A673 (cell line): Measurements from ENCODE around the gene AEBP2. TPM values are rescaled to one million over a fixed set of nuclear protein-coding genes. Genes with fewer than 3 reads are reported as not detected.
"Not testable (repeated sequence)": the region's sequence is repeated elsewhere in the genome, so short reads cannot be mapped to it uniquely, and the experiment has no call there.

Source experiments
- BruUV-seq: library from RNA; stranded (reverse); fragments of 400-500 nt; replicated peaks from 2 replicates; lab custom pipeline; 2021; lab: Mats Ljungman, UMichigan
- CTCF ChIA-PET: fragments of 300-600 bp; sonication (Branson Sonifier 250); formaldehyde crosslinking; loops from one replicate; lab custom pipeline; 2022; ENCODE audit warnings: antibody characterized with exemption; lab: Charles Lee
- POLR2A ChIA-PET: fragments of 300-600 bp; sonication (Branson Sonifier 250); formaldehyde crosslinking; loops from one replicate; lab custom pipeline; 2022; ENCODE audit warnings: antibody characterized with exemption; ENCODE audit not compliant: low non-redundant PET; lab: Charles Lee
- DNase-seq: peaks from one replicate; pipeline ENCODE4 v3.0.0-alpha.2; 2015; ENCODE audit warnings: low spot score
- H3K27ac ChIP-seq: fragments of 200-600 bp; sonication (generic); 2 replicates; pipeline ENCODE4 v1.5.1; 2016; ENCODE audit warnings: mixed run types, low read depth, mild to moderate bottlenecking, mixed read lengths, antibody characterized with exemption, low read length; ENCODE audit not compliant: poor library complexity, severe bottlenecking
- H3K27me3 ChIP-seq: fragments of 200-600 bp; sonication (generic); replicated peaks from 2 replicates; pipeline ENCODE4 v1.6.1; 2017; ENCODE audit warnings: mixed run types, low read depth, mild to moderate bottlenecking, mixed read lengths, antibody characterized with exemption, low read length; ENCODE audit not compliant: insufficient read depth, poor library complexity
- H3K36me3 ChIP-seq: fragments of 200-600 bp; sonication (generic); 2 replicates; pipeline ENCODE4 v1.6.1; 2016; ENCODE audit warnings: mixed run types, mild to moderate bottlenecking, mixed read lengths, antibody characterized with exemption, low read length; ENCODE audit not compliant: insufficient read depth, poor library complexity, severe bottlenecking
- H3K4me1 ChIP-seq: fragments of 200-600 bp; sonication (generic); 2 replicates; pipeline ENCODE4 v1.6.1; 2017; ENCODE audit warnings: mixed run types, mild to moderate bottlenecking, mixed read lengths, antibody characterized with exemption, low read length; ENCODE audit not compliant: insufficient read depth, poor library complexity, severe bottlenecking
- H3K4me3 ChIP-seq: fragments of 200-600 bp; sonication (generic); 2 replicates; pipeline ENCODE4 v1.5.1; 2016; ENCODE audit warnings: low read depth, mixed run types, mild to moderate bottlenecking, mixed read lengths, low read length; ENCODE audit not compliant: poor library complexity, severe bottlenecking
- H3K9me3 ChIP-seq: fragments of 200-600 bp; sonication (generic); 2 replicates; pipeline ENCODE4 v1.6.1; 2016; ENCODE audit warnings: mixed run types, low read depth, mild to moderate bottlenecking, mixed read lengths, antibody characterized with exemption, low read length; ENCODE audit not compliant: poor library complexity, severe bottlenecking
- EZH2 ChIP-seq: fragments of 200-600 bp; sonication (generic); IDR thresholded peaks from 2 replicates; pipeline ENCODE4 v1.6.1; 2017; ENCODE audit warnings: borderline replicate concordance, low read depth, mild to moderate bottlenecking, mixed read lengths, antibody characterized with exemption, low read length; ENCODE audit not compliant: poor library complexity, severe bottlenecking
- intact Hi-C: fragments of 100-400 bp; cut with micrococcal nuclease; formaldehyde crosslinking; loops from one replicate; pipeline ENCODE4 v1.10.0; 2022; ENCODE audit not compliant: unreplicated experiment
- total RNA-seq: library from RNA; stranded (reverse); gene quantifications from 2 replicates; pipeline ENCODE4 v1.2.3, GENCODE V29; 2021
- TF ChIP-seq, protein P1 (sequence below): fragments of 300-800, 200-600 bp; sonication (generic); conservative IDR thresholded peaks from 2 replicates; pipeline ENCODE4 v1.5.1; 2017; ENCODE audit warnings: low read depth, mild to moderate bottlenecking, antibody characterized with exemption, low read length, moderate library complexity, mixed read lengths

AEBP2 gene
- total RNA-seq, 1 experiment from 2014 or later, result 47.6 TPM

DNA sequence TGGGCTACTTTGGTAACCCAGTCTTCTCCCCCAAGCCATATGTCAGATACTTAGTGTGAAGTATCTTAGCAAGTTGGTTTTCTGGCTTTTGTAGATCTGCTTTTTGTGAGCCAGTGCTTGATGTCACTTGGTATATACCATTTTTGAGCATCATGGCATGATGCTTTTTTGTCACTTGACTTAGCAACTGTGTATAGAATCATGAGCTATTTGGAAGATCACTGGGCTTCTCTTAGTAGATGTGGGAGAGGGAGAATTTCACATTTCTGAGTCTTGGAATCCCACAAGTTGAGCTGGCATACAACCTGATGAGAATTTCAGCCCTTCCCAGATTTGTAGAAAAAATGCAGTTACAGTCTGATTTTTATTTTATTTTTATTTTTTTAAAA is 24.9 kb downstream of the AEBP2 start:
- CTCF ChIA-PET, result no interaction called here
- H3K4me1 ChIP-seq, result peaks cover 15% of the 10 kb centered on the region
- POLR2A ChIA-PET, result no interaction called here
- no TSS peak for BruUV-seq
- no peak overlapping the region for H3K27ac ChIP-seq
- no peak overlapping the region for H3K4me3 ChIP-seq
- intact Hi-C loops, result no loop called here
- H3K27me3 ChIP-seq, result no peaks in the 10 kb centered on the region
- H3K9me3 ChIP-seq, result no peaks in the 10 kb centered on the region
- no peak for DNase-seq
- peaks cover 32% of the 10 kb centered on the region for H3K36me3 ChIP-seq
- no peak for TF ChIP-seq EZH2
- TF ChIP-seq, protein P1, sequence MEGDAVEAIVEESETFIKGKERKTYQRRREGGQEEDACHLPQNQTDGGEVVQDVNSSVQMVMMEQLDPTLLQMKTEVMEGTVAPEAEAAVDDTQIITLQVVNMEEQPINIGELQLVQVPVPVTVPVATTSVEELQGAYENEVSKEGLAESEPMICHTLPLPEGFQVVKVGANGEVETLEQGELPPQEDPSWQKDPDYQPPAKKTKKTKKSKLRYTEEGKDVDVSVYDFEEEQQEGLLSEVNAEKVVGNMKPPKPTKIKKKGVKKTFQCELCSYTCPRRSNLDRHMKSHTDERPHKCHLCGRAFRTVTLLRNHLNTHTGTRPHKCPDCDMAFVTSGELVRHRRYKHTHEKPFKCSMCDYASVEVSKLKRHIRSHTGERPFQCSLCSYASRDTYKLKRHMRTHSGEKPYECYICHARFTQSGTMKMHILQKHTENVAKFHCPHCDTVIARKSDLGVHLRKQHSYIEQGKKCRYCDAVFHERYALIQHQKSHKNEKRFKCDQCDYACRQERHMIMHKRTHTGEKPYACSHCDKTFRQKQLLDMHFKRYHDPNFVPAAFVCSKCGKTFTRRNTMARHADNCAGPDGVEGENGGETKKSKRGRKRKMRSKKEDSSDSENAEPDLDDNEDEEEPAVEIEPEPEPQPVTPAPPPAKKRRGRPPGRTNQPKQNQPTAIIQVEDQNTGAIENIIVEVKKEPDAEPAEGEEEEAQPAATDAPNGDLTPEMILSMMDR, result no peak

GRCh38 chr12:19465711-19466110 is 26.4 kb downstream of the AEBP2 start:
- peaks cover 15% of the 10 kb centered on the region for H3K4me1 ChIP-seq
- no peak for DNase-seq
- no peaks in the 10 kb centered on the region for H3K27me3 ChIP-seq
- intact Hi-C loops, result no loop called here
- peaks cover 32% of the 10 kb centered on the region for H3K36me3 ChIP-seq
- no peak overlapping the region for H3K4me3 ChIP-seq
- TF ChIP-seq EZH2, result no peak
- TF ChIP-seq, protein P1, result no peak
- ChIA-PET POLR2A (no interaction called here), CTCF (no interaction called here)
- no peaks in the 10 kb centered on the region for H3K9me3 ChIP-seq
- H3K27ac ChIP-seq, result no peak overlapping the region
- no TSS peak for BruUV-seq

DNA sequence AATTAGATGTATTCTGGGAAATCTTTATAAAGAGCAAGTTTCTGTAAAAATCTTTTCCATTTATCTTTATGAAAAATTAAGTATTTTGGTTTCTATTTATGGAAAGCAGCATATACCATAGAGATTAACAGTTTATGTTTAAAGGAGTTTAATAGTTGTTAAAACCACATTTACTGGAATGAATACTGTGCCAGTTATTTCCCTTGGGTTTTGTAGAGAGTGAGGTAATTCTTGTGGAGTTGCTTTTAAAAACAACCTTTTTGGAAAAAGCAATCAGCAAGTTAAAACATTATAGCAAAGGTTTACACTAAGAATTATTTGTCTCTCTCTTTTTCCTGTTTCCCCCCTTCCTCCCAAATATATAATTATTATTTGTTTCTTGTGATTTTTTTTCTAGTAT is 34.9 kb downstream of the AEBP2 start:
- H3K36me3 ChIP-seq, result peaks cover 24% of the 10 kb centered on the region
- intact Hi-C loops, result no loop called here
- no peaks in the 10 kb centered on the region for H3K4me1 ChIP-seq
- no TSS peak for BruUV-seq
- H3K4me3 ChIP-seq, result no peak overlapping the region
- POLR2A ChIA-PET, result no interaction called here
- no peak for TF ChIP-seq EZH2
- TF ChIP-seq, protein P1, result no peak
- no peaks in the 10 kb centered on the region for H3K27me3 ChIP-seq
- H3K9me3 ChIP-seq, result peaks cover 5% of the 10 kb centered on the region
- DNase-seq, result no peak
- H3K27ac ChIP-seq, result no peak overlapping the region
- CTCF ChIA-PET, result no interaction called here

DNA sequence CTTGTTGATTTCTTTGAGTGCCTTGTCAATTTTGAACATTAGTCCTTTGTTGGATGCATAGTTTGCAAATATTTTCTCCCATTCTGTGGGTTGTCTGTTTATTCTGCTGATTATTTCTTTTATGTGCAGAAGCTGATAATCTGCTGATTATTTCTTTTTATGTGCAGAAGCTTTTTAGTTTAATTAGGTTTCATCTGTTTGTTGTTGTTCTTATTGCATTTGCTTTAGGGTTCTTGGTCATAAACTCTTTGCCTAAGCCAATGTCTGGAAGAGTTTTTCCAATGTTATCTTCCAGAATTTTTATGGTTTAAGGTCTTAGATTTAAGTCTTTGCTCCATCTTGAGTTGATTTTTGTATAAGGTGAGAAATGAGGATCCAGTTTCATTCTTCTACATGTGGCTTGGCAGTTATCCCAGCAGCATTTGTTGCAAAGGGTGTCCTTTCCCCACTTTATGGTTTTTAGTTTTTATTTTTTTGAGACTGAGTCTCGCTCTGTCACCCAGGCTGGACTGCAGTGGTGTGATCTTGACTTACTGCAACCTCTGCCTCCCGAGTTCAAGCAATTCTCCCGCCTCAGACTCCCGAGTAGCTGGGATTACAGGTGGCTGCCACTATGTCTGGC is 36.7 kb downstream of the AEBP2 start:
- POLR2A ChIA-PET, H3K4me1 ChIP-seq, DNase-seq, H3K4me3 ChIP-seq, intact Hi-C loops, H3K27ac ChIP-seq, H3K27me3 ChIP-seq, BruUV-seq, CTCF ChIA-PET: not testable (repeated sequence)
- Histone ChIP-seq H3K9me3 (peaks cover 18% of the 10 kb centered on the region), H3K36me3 (peaks cover 33% of the 10 kb centered on the region)
